K562 (cell line): ENCODE results near the gene VGLL2. TPM values are rescaled to one million over a fixed set of nuclear protein-coding genes. Genes with fewer than 3 reads are reported as not detected.

Experiments used
- ATAC-seq: fragments of 200-7000 bp; cut with Tn5 transposase; 3 replicates; pipeline ENCODE4 v1.9.1; 2020; ENCODE audit warnings: moderate library complexity
- BruUV-seq: library from RNA; stranded (reverse); fragments of 400-500 nt; replicated peaks from 2 replicates; lab custom pipeline; 2021; lab: Mats Ljungman, UMichigan
- CTCF ChIA-PET: fragments of 300-600 bp; formaldehyde crosslinking; extraction: SDS; loops from one replicate; lab custom pipeline; 2021; ENCODE audit warnings: low intra/inter-chr PET ratio; lab: Yijun Ruan, JAX
- POLR2A ChIA-PET: fragments of 300-600, 350-650 bp; sonication (Branson Sonifier 250); formaldehyde crosslinking; extraction: SDS; loops from one replicate; lab custom pipeline; 2021; ENCODE audit warnings: antibody characterized with exemption, inconsistent platforms; lab: Yijun Ruan, JAX
- DNase-seq, 4 experiments: peaks; one replicate each; pipeline versions ENCODE4 v3.0.0 to v3.0.0-alpha.2; 2011 to 2018; ENCODE audit warnings: low spot score in 3 of 4, mixed read lengths in 3 of 4; ENCODE audit errors: extremely low read depth in 1 of 4
- FAIRE-seq: peaks from 2 replicates; lab custom pipeline; 2011; peaks lifted over from hg19 to GRCh38; lab: Jason Lieb, UNC
- H2AFZ ChIP-seq: 2 replicates; pipeline ENCODE4 v1.6.0; 2011; ENCODE audit warnings: low read depth, low read length, control low read depth, inconsistent platforms
- H3K27ac ChIP-seq: fragments of 200-600 bp; 3 replicates; pipeline ENCODE4 v1.8.0; 2011; ENCODE audit warnings: low read depth, mild to moderate bottlenecking, control low read depth, inconsistent platforms, low read length, moderate library complexity, mixed read lengths; ENCODE audit errors: extremely low read depth
- H3K27me3 ChIP-seq, 2 experiments: fragments of 300-600 bp in 1 of 2; 2 replicates in 1 of 2; 3 replicates in 1 of 2; pipeline versions ENCODE4 v1.6.0 to v1.8.0; 2011; ENCODE audit warnings: inconsistent platforms in 2 of 2, low read length in 2 of 2, mild to moderate bottlenecking in 1 of 2, mixed read lengths in 1 of 2, moderate library complexity in 1 of 2; ENCODE audit not compliant: control insufficient read depth in 2 of 2, insufficient read depth in 2 of 2
- H3K36me3 ChIP-seq: fragments of 300-600 bp; 3 replicates; pipeline ENCODE4 v1.8.0; 2011; ENCODE audit warnings: mild to moderate bottlenecking, low read length, inconsistent platforms; ENCODE audit not compliant: control insufficient read depth, insufficient read depth
- H3K4me1 ChIP-seq, 2 experiments: fragments of 200-600 bp in 1 of 2; replicated peaks in 1 of 2; 2 replicates in 1 of 2; 3 replicates in 1 of 2; pipeline versions ENCODE4 v1.5.1 to v1.8.0; 2011; ENCODE audit warnings: inconsistent platforms in 2 of 2, low read length in 2 of 2, mild to moderate bottlenecking in 1 of 2, mixed read lengths in 1 of 2, moderate library complexity in 1 of 2; ENCODE audit not compliant: control insufficient read depth in 2 of 2, insufficient read depth in 2 of 2
- H3K4me2 ChIP-seq: 2 replicates; pipeline ENCODE4 v1.6.1; 2011; ENCODE audit warnings: low read length, control low read depth, inconsistent platforms, mixed read lengths; ENCODE audit not compliant: insufficient read depth
- H3K4me3 ChIP-seq: fragments of 200-600 bp; sonication (generic), shearing (Covaris generic); 2 replicates; pipeline ENCODE4 v1.5.1; 2016; ENCODE audit warnings: control low read depth, inconsistent platforms
- H3K79me2 ChIP-seq: fragments of 200-600 bp; 3 replicates; pipeline ENCODE4 v1.8.0; 2011; ENCODE audit warnings: low read length, inconsistent platforms; ENCODE audit not compliant: control insufficient read depth, insufficient read depth
- H3K9ac ChIP-seq, 2 experiments: 2 replicates each; pipeline versions ENCODE4 v1.6.0 to v1.6.1; 2011; ENCODE audit warnings: low read depth in 2 of 2, low read length in 2 of 2, control low read depth in 1 of 2, inconsistent platforms in 1 of 2, mild to moderate bottlenecking in 1 of 2, mixed read lengths in 1 of 2; ENCODE audit not compliant: insufficient read depth in 1 of 2
- H3K9me1 ChIP-seq: one replicate; pipeline ENCODE4 v1.6.0; 2011; ENCODE audit warnings: inconsistent platforms, mild to moderate bottlenecking, low read length, moderate library complexity; ENCODE audit not compliant: control insufficient read depth, insufficient read depth
- H3K9me3 ChIP-seq: replicated peaks from 2 replicates; pipeline ENCODE4 v1.5.1; 2011; ENCODE audit warnings: low read depth, low read length, inconsistent platforms; ENCODE audit not compliant: control insufficient read depth, insufficient read depth
- H4K20me1 ChIP-seq: replicated peaks from 2 replicates; pipeline ENCODE4 v1.6.1; 2011; ENCODE audit warnings: low read length, inconsistent platforms, mixed read lengths; ENCODE audit not compliant: control insufficient read depth, insufficient read depth
- C11orf30 ChIP-seq: fragments of 450-650 bp; IDR thresholded peaks from 2 replicates; pipeline ENCODE4 v1.6.1; 2016; ENCODE audit warnings: low read depth, mild to moderate bottlenecking
- CBX8 ChIP-seq: fragments of 200-600 bp; sonication (generic); IDR thresholded peaks from 2 replicates; pipeline ENCODE4 v1.6.1; 2012; ENCODE audit warnings: borderline replicate concordance, mixed run types, low read depth, mild to moderate bottlenecking, moderate library complexity, mixed read lengths, low read length, control low read depth, inconsistent platforms; ENCODE audit not compliant: poor library complexity, severe bottlenecking; ENCODE audit errors: extremely low read depth
- CTBP1 ChIP-seq: fragments of 450-650 bp; IDR thresholded peaks from 2 replicates; pipeline ENCODE4 v1.6.1; 2016; ENCODE audit warnings: borderline replicate concordance
- HOMEZ ChIP-seq: fragments of 250-450 bp; sonication (Bioruptor Pico); IDR thresholded peaks from 2 replicates; pipeline ENCODE4 v1.4.0; 2020; ENCODE audit warnings: mild to moderate bottlenecking, moderate library complexity
- SIN3B ChIP-seq: fragments of 450-650 bp; IDR thresholded peaks from 2 replicates; pipeline ENCODE4 v1.6.1; 2017; ENCODE audit warnings: low read depth, mild to moderate bottlenecking, moderate library complexity
- ZBTB9 ChIP-seq: fragments of 450-650 bp; formaldehyde crosslinking; IDR thresholded peaks from 2 replicates; pipeline ENCODE4 v1.4.0; 2020; ENCODE audit warnings: mild to moderate bottlenecking, moderate library complexity
- ZNF217 ChIP-seq: sonication (generic); formaldehyde crosslinking; IDR thresholded peaks from 2 replicates; pipeline ENCODE4 v1.8.0; 2022; ENCODE audit warnings: mild to moderate bottlenecking, missing genetic modification reagents
- ZNF23 ChIP-seq: fragments of 250-450 bp; sonication (Bioruptor Pico); IDR thresholded peaks from 2 replicates; pipeline ENCODE4 v1.4.0; 2020; ENCODE audit warnings: mild to moderate bottlenecking
- ZNF316 ChIP-seq: fragments of 450-650 bp; IDR thresholded peaks from 2 replicates; pipeline ENCODE4 v1.6.1; 2016
- ZNF431 ChIP-seq: sonication (generic); formaldehyde crosslinking; IDR thresholded peaks from 2 replicates; pipeline ENCODE4 v1.8.0; 2022; ENCODE audit warnings: mild to moderate bottlenecking, missing genetic modification reagents
- ZNF57 ChIP-seq: fragments of 450-650 bp; formaldehyde crosslinking; IDR thresholded peaks from 2 replicates; pipeline ENCODE4 v1.4.0; 2020; ENCODE audit warnings: mild to moderate bottlenecking, moderate library complexity
- WGBS: fragments of 100-300 bp; shearing (Covaris generic); methylation state at CpG from one replicate; pipeline ENCODE4 v1.1.6; 2016; ENCODE audit warnings: low coverage, mixed read lengths; ENCODE audit not compliant: insufficient coverage; ENCODE audit errors: missing lambda C conversion rate; 5-methylcytosine and 5-hydroxymethylcytosine counted together
- in situ Hi-C: fragments of 300-500 bp; cut with MboI; formaldehyde crosslinking; loops from 4 replicates; pipeline ENCODE4 v1.15.0; 2018; ENCODE audit warnings: inconsistent platforms, mixed read lengths
- intact Hi-C: fragments of 100-400 bp; cut with micrococcal nuclease; formaldehyde crosslinking; loops from 2 replicates; pipeline ENCODE4 v1.14.2; 2022
- polyA plus RNA-seq, 8 experiments: library from polyadenylated mRNA; depleted of rRNA in 4 of 8; stranded (reverse) in 5 of 8; unstranded in 3 of 8; fragments of >200 nt; fragmentation: Nextera tagmentation in 2 of 8; fragmentation: Illumina TruSeq in 1 of 8; extraction: Ambion mirVana in 2 of 8; extraction: Trizol in 1 of 8; gene quantifications; 2 replicates each; pipeline versions ENCODE4 v1.2.1 to v1.2.3, GENCODE V29; 2011 to 2014; ENCODE audit warnings: inconsistent platforms in 1 of 8, missing spikeins in 1 of 8
- total RNA-seq, 7 experiments: library from RNA; depleted of rRNA in 6 of 7; stranded (reverse); fragments of >200 nt in 6 of 7; fragmentation: Illumina TruSeq in 2 of 7; extraction: Trizol in 2 of 7; gene quantifications; 2 replicates each; pipeline versions ENCODE4 v1.2.1 to v1.2.3, GENCODE V29; 2011 to 2021; ENCODE audit warnings: low replicate concordance in 1 of 7

Gene VGLL2
- total and polyA plus RNA-seq, 9 of the 15 experiments (the other 6 are each of a cell fraction or from before 2014, with no cell fraction given): not detected

- no TSS peak for BruUV-seq
- Histone ChIP-seq H4K20me1 (no peaks in the 10 kb centered on the region), H3K36me3 (no peaks in the 10 kb centered on the region), H2AFZ (no peak overlapping the region), H3K4me2 (no peak overlapping the region), H3K27ac (no peak overlapping the region), H3K9ac (no peak overlapping the region), H3K79me2 (no peaks in the 10 kb centered on the region), H3K27me3 (no peaks in the 10 kb centered on the region), H3K9me1 (no peaks in the 10 kb centered on the region), H3K4me3 (no peak overlapping the region), H3K9me3 (no peaks in the 10 kb centered on the region), H3K4me1 (no peaks in the 10 kb centered on the region)
- 3% methylated on average over 2 of the region's 2 CpGs for WGBS
- POLR2A ChIA-PET: no interaction called here
- TF ChIP-seq ZNF316: peak; percentile 62
- peak; percentile 20; the same call in 1 of the 2 replicates for TF ChIP-seq C11orf30
- TF ChIP-seq SIN3B: no peak
- no peak for TF ChIP-seq ZNF431 (CRISPR knock-in tag)
- TF ChIP-seq ZNF57 (CRISPR knock-in tag): no peak
- DNase-seq: no peak
- FAIRE-seq: no peak
- in situ Hi-C loops (no loop called here), intact Hi-C loops (no loop called here)
- no peak for ATAC-seq
- CTCF ChIA-PET: interaction anchor here (0.7 kb wide), 1 partner anchor 11 kb away, joined by 3 read pairs; no protein-coding TSS in a partner anchor
These were observed 11.6 kb upstream of the VGLL2 start for GRCh38 chr6:117253785-117254184.

- CTCF ChIA-PET: no interaction called here
- no peak overlapping the region for H3K4me2 ChIP-seq
- intact Hi-C loops (no loop called here), in situ Hi-C loops (no loop called here)
- H3K27me3 ChIP-seq: peaks cover 16 to 28% of the 10 kb centered on the region in 2 experiments; a peak in 3 of 5 replicates
- H3K36me3 ChIP-seq: no peaks in the 10 kb centered on the region
- no peak for TF ChIP-seq ZNF23 (CRISPR knock-in tag)
- no peak for TF ChIP-seq HOMEZ
- TF ChIP-seq CTBP1: no peak
- no peak for TF ChIP-seq ZNF217 (CRISPR knock-in tag)
- TF ChIP-seq ZBTB9 (CRISPR knock-in tag): no peak
- TF ChIP-seq CBX8: no peak
- DNase-seq (no peak), FAIRE-seq (no peak), ATAC-seq (no peak)
- H3K27ac ChIP-seq: no peak overlapping the region
- no peak overlapping the region for H2AFZ ChIP-seq
- WGBS: under 1% methylated on average over 8 of the region's 8 CpGs
- no peaks in the 10 kb centered on the region for H4K20me1 ChIP-seq
- no peaks in the 10 kb centered on the region for H3K79me2 ChIP-seq
- H3K4me1 ChIP-seq: peaks cover 0 to 4% of the 10 kb centered on the region in 2 experiments; a peak in 1 of 5 replicates
- no peak overlapping the region for H3K9ac ChIP-seq
- no peaks in the 10 kb centered on the region for H3K9me3 ChIP-seq
- H3K4me3 ChIP-seq: no peak overlapping the region
- no peaks in the 10 kb centered on the region for H3K9me1 ChIP-seq
- no TSS peak for BruUV-seq
- POLR2A ChIA-PET: no interaction called here
These were observed 2.6 kb upstream of the VGLL2 start for GRCh38 chr6:117262799-117263198.
